ENCODE data around the gene HDHD3.

The HDHD3 gene

DNA sequence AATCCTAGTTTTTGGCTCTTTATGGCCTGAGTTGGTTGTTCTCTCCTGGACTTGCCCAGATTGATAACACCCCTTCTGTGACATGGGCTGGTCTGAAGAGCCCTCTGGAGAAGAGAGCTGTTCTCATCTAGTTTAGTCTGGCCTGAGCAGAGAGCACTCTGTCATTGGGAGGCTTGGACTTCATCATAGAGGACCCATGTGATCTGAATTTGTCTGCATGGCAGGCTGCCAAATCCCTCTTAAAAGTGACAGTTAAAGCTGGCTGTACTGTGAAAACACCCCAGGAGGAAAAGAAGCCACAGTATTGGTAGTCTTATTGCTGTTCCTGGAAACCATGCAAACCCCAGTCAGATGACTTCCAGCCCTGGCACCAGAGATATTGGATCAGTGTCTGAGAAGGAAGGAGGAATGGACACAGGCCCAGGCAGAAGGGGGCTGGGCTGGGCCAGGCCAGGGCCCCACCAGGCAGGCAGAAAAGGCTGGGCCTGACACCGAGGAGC lies 33.0 kb downstream of the HDHD3 start:
- H3K27ac ChIP-seq (ENCODE audit: low read depth, low read length) = peak overlapping the region; percentile 89
- peaks cover 26% of the 10 kb centered on the region for H3K4me1 ChIP-seq (ENCODE audit: insufficient read depth, low read length)
- peak overlapping the region; percentile 9 for H3K9ac ChIP-seq (ENCODE audit: low read length)

DNA sequence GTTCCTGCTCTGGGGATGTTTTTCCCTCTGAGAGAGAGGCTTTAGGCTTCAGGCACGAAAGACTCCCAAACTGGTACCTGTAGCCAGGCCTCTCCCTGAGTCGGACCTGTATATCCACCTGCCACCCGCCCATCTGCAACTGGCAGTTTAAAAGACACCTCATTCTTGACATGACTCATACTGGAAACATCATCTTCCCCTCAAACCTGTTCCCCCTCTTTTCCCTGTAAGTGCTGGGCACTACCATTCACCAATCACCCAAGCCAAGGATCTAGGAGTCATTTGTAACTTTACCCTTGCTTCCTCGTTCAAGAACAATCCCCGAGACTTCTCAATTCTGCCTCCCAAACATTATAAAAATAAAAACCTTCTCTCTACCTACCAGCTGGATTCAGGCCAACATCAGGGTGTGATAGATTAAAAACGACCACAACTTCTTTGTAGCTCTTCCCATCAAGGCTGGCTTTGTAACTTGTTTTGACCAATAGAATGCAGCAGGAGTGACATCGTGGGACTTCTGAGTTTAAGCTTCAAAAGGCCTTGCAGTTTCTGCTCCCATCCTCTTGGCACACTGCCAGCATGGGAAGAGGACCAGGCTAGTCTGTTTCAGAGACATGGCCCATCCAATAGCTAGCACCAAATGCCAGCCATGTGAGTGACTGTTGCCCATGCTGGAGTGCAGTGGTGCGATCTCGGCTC lies 34.9 kb downstream of the HDHD3 start:
- Histone ChIP-seq H3K9ac (ENCODE audit: low read length) (no peak overlapping the region), H3K27me3 (ENCODE audit: control insufficient read depth in 1 of 2, insufficient read depth in 2 of 2, low read length in 2 of 2) (no peaks in the 10 kb centered on the region), H3K27ac (ENCODE audit: low read depth, low read length) (no peak overlapping the region), H3K4me3 (ENCODE audit: low read depth in 1 of 2, low read length in 2 of 2) (no peak overlapping the region), H3K9me3 (ENCODE audit: low read length) (no peaks in the 10 kb centered on the region), H3K4me1 (ENCODE audit: insufficient read depth, low read length) (peaks cover 28% of the 10 kb centered on the region), H3K36me3 (ENCODE audit: insufficient read depth, low read length) (no peaks in the 10 kb centered on the region)

More for the DNA sequence above, 33.0 kb downstream of the HDHD3 start:
- Histone ChIP-seq H3K9me3 (ENCODE audit: low read length) (no peaks in the 10 kb centered on the region), H3K27me3 (ENCODE audit: control insufficient read depth in 1 of 2, insufficient read depth in 2 of 2, low read length in 2 of 2) (no peaks in the 10 kb centered on the region), H3K36me3 (ENCODE audit: insufficient read depth, low read length) (no peaks in the 10 kb centered on the region), H3K4me3 (ENCODE audit: low read depth in 1 of 2, low read length in 2 of 2) (no peak overlapping the region)

GRCh38 chr9:113340011-113340699 lies 36.6 kb downstream of the HDHD3 start, which contains the start of gene WDR31:
WDR31 (minus strand) TSS chr9:113340275; CDS start chr9:113332022, 8,253 bp downstream.
- Histone ChIP-seq H3K27me3 (ENCODE audit: control insufficient read depth in 1 of 2, insufficient read depth in 2 of 2, low read length in 2 of 2) (no peaks in the 10 kb centered on the region), H3K27ac (ENCODE audit: low read depth, low read length) (peak within 1 kb of the TSS; percentile 83), H3K9me3 (ENCODE audit: low read length) (no peaks in the 10 kb centered on the region), H3K36me3 (ENCODE audit: insufficient read depth, low read length) (no peaks in the 10 kb centered on the region), H3K4me1 (ENCODE audit: insufficient read depth, low read length) (peaks cover 28% of the 10 kb centered on the region), H3K4me3 (ENCODE audit: low read depth in 1 of 2, low read length in 2 of 2) (peak within 1 kb of the TSS; percentile 79 to 87), H3K9ac (ENCODE audit: low read length) (peak within 1 kb of the TSS; percentile 60)

- Histone ChIP-seq H3K27me3 (ENCODE audit: control insufficient read depth in 1 of 2, insufficient read depth in 2 of 2, low read length in 2 of 2) (no peaks in the 10 kb centered on the region), H3K9me3 (ENCODE audit: low read length) (no peaks in the 10 kb centered on the region), H3K4me1 (ENCODE audit: insufficient read depth, low read length) (peaks cover 9% of the 10 kb centered on the region), H3K36me3 (ENCODE audit: insufficient read depth, low read length) (no peaks in the 10 kb centered on the region), H3K9ac (ENCODE audit: low read length) (no peak overlapping the region), H3K4me3 (ENCODE audit: low read depth in 1 of 2, low read length in 2 of 2) (no peak overlapping the region), H3K27ac (ENCODE audit: low read depth, low read length) (no peak overlapping the region)
Measured at GRCh38 chr9:113337714-113338113, 39.1 kb downstream of the HDHD3 start.

DNA sequence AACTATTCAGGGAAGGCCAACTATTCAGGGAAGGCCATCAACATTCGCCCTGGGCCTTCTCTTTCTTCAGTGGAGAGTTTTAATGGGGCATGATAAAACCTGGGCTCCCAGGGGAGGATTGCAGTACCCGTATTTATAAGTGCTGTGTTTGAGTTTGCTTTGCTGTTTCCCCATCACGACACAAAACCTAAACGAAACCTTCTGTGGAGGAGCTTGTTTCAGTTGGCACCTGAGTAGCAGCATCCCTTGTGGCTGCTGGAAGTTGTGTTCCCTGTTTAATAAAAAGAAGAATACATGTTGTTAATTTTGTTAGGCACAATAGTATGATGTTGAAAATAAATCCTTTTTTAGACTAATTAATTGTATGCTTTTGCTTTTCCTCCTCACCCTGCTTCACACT lies 45.0 kb downstream of the HDHD3 start:
- Histone ChIP-seq H3K4me1 (ENCODE audit: insufficient read depth, low read length) (no peaks in the 10 kb centered on the region), H3K36me3 (ENCODE audit: insufficient read depth, low read length) (no peaks in the 10 kb centered on the region), H3K9me3 (ENCODE audit: low read length) (no peaks in the 10 kb centered on the region), H3K4me3 (ENCODE audit: low read depth in 1 of 2, low read length in 2 of 2) (no peak overlapping the region), H3K27me3 (ENCODE audit: control insufficient read depth in 1 of 2, insufficient read depth in 2 of 2, low read length in 2 of 2) (no peaks in the 10 kb centered on the region), H3K9ac (ENCODE audit: low read length) (no peak overlapping the region), H3K27ac (ENCODE audit: low read depth, low read length) (no peak overlapping the region)

GRCh38 chr9:113328045-113328782 lies 48.6 kb downstream of the HDHD3 start:
- H3K27ac ChIP-seq (ENCODE audit: low read depth, low read length) = no peak overlapping the region
- no peaks in the 10 kb centered on the region for H3K9me3 ChIP-seq (ENCODE audit: low read length)
- H3K9ac ChIP-seq (ENCODE audit: low read length) = no peak overlapping the region
- no peak overlapping the region for H3K4me3 ChIP-seq (ENCODE audit: low read depth in 1 of 2, low read length in 2 of 2)
- no peaks in the 10 kb centered on the region for H3K27me3 ChIP-seq (ENCODE audit: control insufficient read depth in 1 of 2, insufficient read depth in 2 of 2, low read length in 2 of 2)
- H3K4me1 ChIP-seq (ENCODE audit: insufficient read depth, low read length) = no peaks in the 10 kb centered on the region
- no peaks in the 10 kb centered on the region for H3K36me3 ChIP-seq (ENCODE audit: insufficient read depth, low read length)

DNA sequence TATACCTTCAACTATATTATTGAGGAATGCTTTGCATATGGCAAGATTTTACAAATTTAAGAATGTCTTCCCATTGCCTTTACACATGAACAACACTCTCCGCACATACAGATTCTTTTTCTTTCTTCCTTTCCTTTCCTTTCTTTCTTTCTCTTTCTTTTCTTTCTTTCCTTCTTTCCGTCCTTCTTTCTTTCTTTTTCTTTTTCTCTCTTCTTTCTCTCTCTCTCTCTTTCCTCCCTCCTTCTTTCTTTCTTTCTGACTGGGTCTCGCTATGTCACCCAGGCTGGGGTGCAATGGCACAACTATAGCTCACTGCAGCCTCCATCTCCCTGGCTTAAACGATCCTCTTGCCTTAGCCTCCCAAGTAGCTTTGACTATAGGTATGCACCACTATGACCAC lies 50.6 kb downstream of the HDHD3 start:
- Histone ChIP-seq H3K4me3 (ENCODE audit: low read depth in 1 of 2, low read length in 2 of 2) (no peak overlapping the region), H3K4me1 (ENCODE audit: insufficient read depth, low read length) (no peaks in the 10 kb centered on the region), H3K27ac (ENCODE audit: low read depth, low read length) (no peak overlapping the region)

More for the DNA sequence above, 50.6 kb downstream of the HDHD3 start:
- H3K9me3 ChIP-seq (ENCODE audit: low read length) = no peaks in the 10 kb centered on the region
- H3K27me3 ChIP-seq (ENCODE audit: control insufficient read depth in 1 of 2, insufficient read depth in 2 of 2, low read length in 2 of 2) = no peaks in the 10 kb centered on the region
- no peak overlapping the region for H3K9ac ChIP-seq (ENCODE audit: low read length)
- peaks cover 4% of the 10 kb centered on the region for H3K36me3 ChIP-seq (ENCODE audit: insufficient read depth, low read length)
